HEK293T (cell line): ENCODE results near the gene KCNK1.

Experiments used
- ARNT ChIP-seq: fragments of 450-650 bp; IDR thresholded peaks from 2 replicates; pipeline ENCODE4 v1.6.1; 2017; ENCODE audit warnings: mild to moderate bottlenecking
- BHLHE40 ChIP-seq: fragments of 450-650 bp; IDR thresholded peaks from 2 replicates; pipeline ENCODE4 v1.6.1; 2016; ENCODE audit warnings: mild to moderate bottlenecking, moderate library complexity, borderline replicate concordance
- ELF4 ChIP-seq: fragments of 450-650 bp; IDR thresholded peaks from 2 replicates; pipeline ENCODE4 v1.6.1; 2017; ENCODE audit warnings: antibody characterized with exemption
- FOXA1 ChIP-seq: fragments of 450-650 bp; IDR thresholded peaks from 2 replicates; pipeline ENCODE4 v1.6.1; 2016; ENCODE audit warnings: mild to moderate bottlenecking
- FOXK2 ChIP-seq: fragments of 450-650 bp; IDR thresholded peaks from 2 replicates; pipeline ENCODE4 v1.6.1; 2016; ENCODE audit warnings: mild to moderate bottlenecking
- FOXM1 ChIP-seq: fragments of 450-650 bp; IDR thresholded peaks from 2 replicates; pipeline ENCODE4 v1.6.1; 2017; ENCODE audit warnings: mild to moderate bottlenecking, borderline replicate concordance
- HDGF ChIP-seq: fragments of 450-650 bp; IDR thresholded peaks from 2 replicates; pipeline ENCODE4 v1.6.1; 2017; ENCODE audit warnings: antibody characterized with exemption, borderline replicate concordance
- LEF1 ChIP-seq: fragments of 450-650 bp; IDR thresholded peaks from 2 replicates; pipeline ENCODE4 v1.6.1; 2017; ENCODE audit warnings: mild to moderate bottlenecking, borderline replicate concordance
- NFRKB ChIP-seq: fragments of 450-650 bp; IDR thresholded peaks from 2 replicates; pipeline ENCODE4 v1.6.1; 2016; ENCODE audit warnings: mild to moderate bottlenecking, moderate library complexity
- SP1 ChIP-seq: fragments of 450-650 bp; IDR thresholded peaks from 2 replicates; pipeline ENCODE4 v1.6.1; 2017
- SUZ12 ChIP-seq: fragments of 450-650 bp; IDR thresholded peaks from 2 replicates; pipeline ENCODE4 v1.6.1; 2016; ENCODE audit warnings: mild to moderate bottlenecking
- TARDBP ChIP-seq: fragments of 450-650 bp; IDR thresholded peaks from 2 replicates; pipeline ENCODE4 v1.6.1; 2016
- ZNF384 ChIP-seq: fragments of 450-650 bp; IDR thresholded peaks from 2 replicates; pipeline ENCODE4 v1.6.1; 2016

GRCh38 chr1:233582439-233582838, 31.5 kb upstream of the KCNK1 start:
- TF ChIP-seq FOXM1 (no peak), HDGF (no peak), BHLHE40 (no peak), ZNF384 (no peak), SP1 (no peak), FOXA1 (no peak), FOXK2 (no peak), SUZ12 (no peak), TARDBP (no peak), LEF1 (no peak), ARNT (no peak), NFRKB (no peak), ELF4 (no peak)
